COR-L47 (cell line): ENCODE measurements around the gene MAP10.

Experiments
- DNase-seq: peaks from one replicate; lab custom pipeline; 2025; lab: John Stamatoyannopoulos, UW

Gene MAP10

GRCh38 chr1:232798920-232799319 lies 6.3 kb upstream of the MAP10 start:
- no peak for DNase-seq

- DNase-seq: no peak
Observed at GRCh38 chr1:232806186-232806510, 932 bp downstream of the MAP10 start.

- DNase-seq: no peak
Observed at GRCh38 chr1:232810856-232811255, 5.6 kb downstream of the MAP10 start.

- no peak for DNase-seq
Observed at GRCh38 chr1:232812560-232812959, 7.3 kb downstream of the MAP10 start.

- no peak for DNase-seq
Observed at GRCh38 chr1:232813097-232813496, 7.9 kb downstream of the MAP10 start.

- DNase-seq: no peak
Observed at GRCh38 chr1:232813760-232814159, 8.5 kb downstream of the MAP10 start.

- DNase-seq: no peak
Observed at GRCh38 chr1:232816324-232816723, 11.1 kb downstream of the MAP10 start.

GRCh38 chr1:232818040-232818439 lies 12.8 kb downstream of the MAP10 start:
- DNase-seq: no peak

GRCh38 chr1:232820431-232820830 lies 15.2 kb downstream of the MAP10 start:
- no peak for DNase-seq

- no peak for DNase-seq
Observed at GRCh38 chr1:232822530-232822929, 17.3 kb downstream of the MAP10 start.

GRCh38 chr1:232826318-232826717 lies 21.1 kb downstream of the MAP10 start:
- DNase-seq: no peak

GRCh38 chr1:232830661-232831060 lies 25.4 kb downstream of the MAP10 start:
- no peak for DNase-seq

GRCh38 chr1:232831895-232832294 lies 26.7 kb downstream of the MAP10 start:
- no peak for DNase-seq

- DNase-seq: no peak
Observed at GRCh38 chr1:232834066-232834465, 28.9 kb downstream of the MAP10 start.

- no peak for DNase-seq
Observed at GRCh38 chr1:232835166-232835565, 29.9 kb downstream of the MAP10 start.

- DNase-seq: no peak
Observed at GRCh38 chr1:232837087-232837486, 31.9 kb downstream of the MAP10 start.

- DNase-seq: no peak
Observed at GRCh38 chr1:232841823-232842565, 36.8 kb downstream of the MAP10 start.

GRCh38 chr1:232844791-232845190 lies 39.6 kb downstream of the MAP10 start:
- no peak for DNase-seq

GRCh38 chr1:232845406-232845955 lies 40.3 kb downstream of the MAP10 start:
- DNase-seq: no peak

- DNase-seq: no peak
Observed at GRCh38 chr1:232851532-232851931, 46.3 kb downstream of the MAP10 start.

- no peak for DNase-seq
Observed at GRCh38 chr1:232853994-232854797, 49.0 kb downstream of the MAP10 start.

- DNase-seq: no peak
Observed at GRCh38 chr1:232854798-232855159, 49.6 kb downstream of the MAP10 start.

- no peak for DNase-seq
Observed at GRCh38 chr1:232856541-232856940, 51.3 kb downstream of the MAP10 start.
